ENCODE results near the gene TAOK1.

- TF ChIP-seq GATA2 (IDR thresholded peaks at IDR 0.05; ENCODE audit: low read depth, low read length): no peak
- TF ChIP-seq GATA3 (IDR thresholded peaks at IDR 0.05; ENCODE audit: low read depth, low read length): no peak
Measured at GRCh38 chr17:29368926-29369325, 21.2 kb upstream of the TAOK1 start.

Data from SH-SY5Y (cell line).